Right ventricle myocardium superior (tissue), 1 donor: ENCODE data around the gene APBA1. TPM values are rescaled to one million over a fixed set of nuclear protein-coding genes. Genes with fewer than 3 reads are reported as not detected.

Experiments used
- ATAC-seq: fragments of 200-7000 bp; cut with Tn5 transposase; one replicate; pipeline ENCODE4 v1.9.1; 2020; ENCODE audit warnings: mild to moderate bottlenecking; ENCODE audit not compliant: poor library complexity
- DNase-seq: peaks from one replicate; pipeline ENCODE4 v3.0.0-alpha.2; 2020
- intact Hi-C: fragments of 100-400 bp; cut with DNase I; formaldehyde crosslinking; loops from one replicate; pipeline ENCODE4 v1.11.2; 2022
- total RNA-seq: library from RNA; stranded (reverse); fragmentation: NEBNext Ultra II Directional; extraction: Animal tissue kit (Norgen Biotek cat#: 25700); gene quantifications from one replicate; pipeline ENCODE4 v1.2.1, GENCODE V29; 2021
- donor health status: DM: no; HTN: yes; CAD: no; lungs with severe emphysema.

Gene APBA1
- total RNA-seq, 1 donor from 2014 or later = 2.0 TPM

- intact Hi-C loops = no loop called here
- ATAC-seq (no peak), DNase-seq (no peak)
Measured at GRCh38 chr9:69584759-69585158, 87.4 kb downstream of the APBA1 start.

- intact Hi-C loops = no loop called here
- ATAC-seq = no peak
- DNase-seq = no peak
Measured at GRCh38 chr9:69583645-69584234, 88.4 kb downstream of the APBA1 start.

- intact Hi-C loops = no loop called here
- ATAC-seq (peak; percentile 38), DNase-seq (peak; percentile 47)
Measured at GRCh38 chr9:69582544-69583297, 89.5 kb downstream of the APBA1 start.

GRCh38 chr9:69582018-69582417, 90.2 kb downstream of the APBA1 start:
- intact Hi-C loops = no loop called here
- DNase-seq = no peak
- ATAC-seq = no peak

GRCh38 chr9:69580582-69581214, 91.5 kb downstream of the APBA1 start:
- no peak for ATAC-seq
- no peak for DNase-seq
- intact Hi-C loops = no loop called here

GRCh38 chr9:69579760-69580581, 92.2 kb downstream of the APBA1 start:
- DNase-seq (no peak), ATAC-seq (no peak)
- intact Hi-C loops = no loop called here

GRCh38 chr9:69579032-69579758, 93.0 kb downstream of the APBA1 start:
- intact Hi-C loops = no loop called here
- DNase-seq = no peak
- no peak for ATAC-seq

- DNase-seq (peak; percentile 61), ATAC-seq (peak; percentile 83)
- intact Hi-C loops = no loop called here
Measured at GRCh38 chr9:69578026-69578425, 94.1 kb downstream of the APBA1 start.

- no peak for DNase-seq
- no peak for ATAC-seq
- intact Hi-C loops = no loop called here
Measured at GRCh38 chr9:69577123-69577522, 95.0 kb downstream of the APBA1 start.

- intact Hi-C loops = no loop called here
- no peak for ATAC-seq
- no peak for DNase-seq
Measured at GRCh38 chr9:69574057-69574456, 98.1 kb downstream of the APBA1 start.

- intact Hi-C loops = no loop called here
Measured at GRCh38 chr9:69573651-69574050, 98.5 kb downstream of the APBA1 start.

GRCh38 chr9:69572611-69573010, 99.6 kb downstream of the APBA1 start:
- intact Hi-C loops = no loop called here
- no peak for ATAC-seq
- no peak for DNase-seq

More at GRCh38 chr9:69573651-69574050, 98.5 kb downstream of the APBA1 start:
- ATAC-seq (no peak), DNase-seq (no peak)

- no peak for ATAC-seq
- intact Hi-C loops = no loop called here
- no peak for DNase-seq
Measured at GRCh38 chr9:69571032-69571431, 101.1 kb downstream of the APBA1 start.

- peak; percentile 18 for ATAC-seq
- intact Hi-C loops = no loop called here
- DNase-seq = no peak
Measured at GRCh38 chr9:69569738-69570451, 102.3 kb downstream of the APBA1 start.

GRCh38 chr9:69564557-69564956, 107.6 kb downstream of the APBA1 start:
- ATAC-seq (peak; percentile 76), DNase-seq (no peak)
- intact Hi-C loops = no loop called here

- DNase-seq (no peak), ATAC-seq (no peak)
- intact Hi-C loops = no loop called here
Measured at GRCh38 chr9:69559126-69559525, 113.0 kb downstream of the APBA1 start.

GRCh38 chr9:69556707-69557106, 115.5 kb downstream of the APBA1 start:
- ATAC-seq (no peak), DNase-seq (no peak)
- intact Hi-C loops = no loop called here

- ATAC-seq (no peak), DNase-seq (no peak)
- intact Hi-C loops = no loop called here
Measured at GRCh38 chr9:69555802-69556201, 116.4 kb downstream of the APBA1 start.
